ENCODE results near the gene SLIT3.

DNA sequence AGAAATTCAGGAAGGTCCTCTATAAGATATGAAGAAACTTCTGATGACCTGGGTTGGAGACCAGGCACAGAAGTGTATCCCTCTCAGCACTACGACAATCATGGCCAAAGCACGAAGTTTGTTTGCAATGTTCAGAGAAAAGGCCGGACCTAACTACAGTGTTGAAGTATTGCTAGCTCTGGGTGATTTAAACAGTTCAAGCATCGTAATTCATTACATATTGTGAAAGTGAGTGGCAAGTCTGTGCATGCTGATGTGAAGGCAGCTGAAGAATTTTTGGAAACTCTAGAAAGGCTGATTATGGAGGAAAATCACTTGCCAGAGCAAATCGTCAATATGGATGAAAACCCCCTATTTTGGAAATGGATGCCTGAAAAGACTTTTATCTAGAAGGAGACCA is 654.6 kb downstream of the SLIT3 start:
- TF ChIP-seq NFRKB (IDR thresholded peaks at IDR 0.05) (no peak), SP1 (IDR thresholded peaks at IDR 0.05) (no peak), ZNF384 (IDR thresholded peaks at IDR 0.05) (no peak), FOXA1 (IDR thresholded peaks at IDR 0.05) (no peak), HDGF (IDR thresholded peaks at IDR 0.05; ENCODE audit: borderline replicate concordance) (no peak), ARNT (IDR thresholded peaks at IDR 0.05) (no peak)
